Hematopoietic multipotent progenitor cell treated with erythropoietin and hydrocortisone succinate and interleukin-3 and kit ligand, for 15 days (in vitro differentiated cells): ENCODE measurements around the gene EPB41L2.
"Not testable (repeated sequence)": the region's sequence is repeated elsewhere in the genome, so short reads cannot be mapped to it uniquely, and the experiment has no call there.

ENCODE experiments used
- DNase-seq: peaks from one replicate; pipeline ENCODE4 v3.0.0-alpha.2; 2015; ENCODE audit warnings: low spot score

Gene EPB41L2

DNA sequence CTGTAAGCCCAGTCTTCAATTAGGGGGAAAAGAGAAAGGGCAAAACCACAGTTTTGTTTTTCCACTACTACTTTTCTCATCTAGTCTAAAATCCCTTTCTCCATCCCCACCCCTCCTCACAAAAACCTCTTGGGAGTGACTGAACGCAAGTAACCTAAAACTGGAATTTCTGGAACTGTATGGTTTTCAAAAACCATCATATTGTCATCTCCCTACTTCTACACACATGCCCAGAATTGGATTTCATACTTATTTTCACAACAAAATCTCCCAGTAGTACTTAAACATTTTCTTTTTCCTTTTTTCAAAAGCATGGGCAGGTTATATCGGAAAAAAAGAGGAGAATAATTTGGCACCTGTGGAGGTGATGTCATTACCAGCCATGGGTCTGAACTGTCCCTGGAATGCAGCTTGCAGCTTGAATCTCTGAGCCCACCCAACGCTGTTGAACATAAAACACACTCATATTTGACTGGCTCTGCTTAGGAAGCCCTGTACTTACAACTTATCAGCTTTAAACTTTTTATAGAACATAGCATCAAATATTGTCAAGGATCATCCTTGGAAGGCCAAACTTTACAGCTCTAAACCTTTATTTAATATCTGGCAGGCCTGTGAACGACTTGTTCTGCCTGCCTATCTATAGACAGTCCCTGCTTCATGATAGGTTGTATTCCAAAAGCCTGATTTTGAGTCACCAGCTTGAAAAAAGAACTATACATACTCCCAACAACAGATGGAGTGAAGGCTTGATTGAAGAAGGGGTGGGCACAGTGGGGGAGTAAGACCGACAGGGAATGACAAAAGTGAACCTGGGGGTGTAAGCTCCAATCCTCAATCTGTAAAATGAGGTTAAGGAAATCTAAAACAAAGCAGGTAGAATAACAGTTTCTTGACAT is 59.3 kb downstream of the EPB41L2 start:
- no peak for DNase-seq

DNA sequence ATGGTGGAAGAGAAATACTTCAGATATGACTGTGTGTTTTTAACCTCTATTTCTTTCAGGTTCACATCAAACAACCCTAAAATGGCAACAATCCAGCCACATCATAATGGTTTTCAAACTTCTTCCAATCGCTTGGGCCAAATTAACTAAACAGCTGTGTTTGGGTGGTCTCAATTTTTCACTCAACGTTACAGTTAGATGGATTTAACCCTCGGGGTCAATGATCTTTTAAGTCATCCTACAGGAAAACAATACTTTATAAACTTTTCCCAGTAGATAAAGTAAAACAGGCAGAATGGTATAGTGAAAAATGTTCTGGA is 60.4 kb downstream of the EPB41L2 start:
- DNase-seq, result no peak

DNA sequence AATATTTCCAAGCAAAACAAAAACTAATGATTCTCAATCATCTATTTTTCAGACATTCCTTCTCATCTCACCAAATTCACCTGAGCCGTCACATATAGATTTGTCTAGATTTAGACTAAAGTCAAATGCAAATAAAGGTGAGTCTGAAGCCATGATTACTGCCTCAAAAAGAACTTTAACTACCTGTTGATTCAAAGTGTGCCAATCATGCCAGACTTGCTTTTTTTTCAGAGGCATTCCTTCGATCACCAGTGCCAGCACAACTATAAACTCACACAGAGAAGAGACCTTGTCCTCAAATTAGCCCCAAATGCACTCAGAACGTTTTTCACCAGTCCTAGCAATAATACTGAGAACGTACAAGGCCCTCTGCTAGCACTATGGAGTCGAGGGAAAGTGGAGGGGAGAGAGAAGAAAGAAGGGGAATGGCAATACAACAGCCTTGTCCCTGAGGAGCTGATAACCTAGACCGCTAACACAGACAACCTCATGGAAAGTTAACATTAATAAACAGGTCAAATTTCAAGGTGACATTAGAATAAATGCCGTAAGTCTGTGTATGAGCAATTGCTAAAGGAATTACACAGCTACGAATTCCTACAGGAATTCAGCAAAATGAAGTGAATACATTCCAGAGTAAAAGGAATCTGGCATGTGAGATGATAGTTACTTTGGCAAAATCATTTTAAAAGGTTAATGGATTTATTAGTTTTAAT is 60.9 kb downstream of the EPB41L2 start:
- no peak for DNase-seq

DNA sequence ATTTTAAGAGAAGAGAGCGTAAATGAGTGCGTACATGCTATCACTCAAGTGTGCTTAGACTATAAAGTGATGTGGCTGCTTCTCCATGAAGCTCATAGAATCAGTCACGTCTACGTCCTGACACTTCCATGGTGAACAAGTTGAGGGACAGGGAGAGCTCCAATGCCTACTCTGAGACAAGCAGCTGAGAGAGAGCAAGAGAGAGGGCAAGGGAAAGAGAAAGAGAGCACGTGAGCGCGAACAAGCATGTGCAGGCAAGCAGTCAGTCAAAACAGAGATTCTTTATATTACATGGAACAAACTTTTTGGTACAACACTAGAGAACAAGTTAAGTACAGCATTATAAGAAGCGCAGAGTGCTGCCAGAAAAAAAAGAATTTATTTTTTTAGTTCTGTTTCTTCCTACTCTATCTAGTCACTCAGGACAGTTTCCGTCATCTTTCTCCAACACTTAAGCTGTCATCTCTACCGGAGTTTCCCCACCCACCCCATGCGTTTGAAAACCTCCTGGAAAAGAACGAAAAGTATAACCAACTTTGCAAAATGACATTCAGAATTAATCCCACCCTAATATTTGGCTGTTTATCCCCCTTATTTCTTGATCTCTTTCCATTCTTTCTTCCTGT is 61.8 kb downstream of the EPB41L2 start:
- no peak for DNase-seq

DNA sequence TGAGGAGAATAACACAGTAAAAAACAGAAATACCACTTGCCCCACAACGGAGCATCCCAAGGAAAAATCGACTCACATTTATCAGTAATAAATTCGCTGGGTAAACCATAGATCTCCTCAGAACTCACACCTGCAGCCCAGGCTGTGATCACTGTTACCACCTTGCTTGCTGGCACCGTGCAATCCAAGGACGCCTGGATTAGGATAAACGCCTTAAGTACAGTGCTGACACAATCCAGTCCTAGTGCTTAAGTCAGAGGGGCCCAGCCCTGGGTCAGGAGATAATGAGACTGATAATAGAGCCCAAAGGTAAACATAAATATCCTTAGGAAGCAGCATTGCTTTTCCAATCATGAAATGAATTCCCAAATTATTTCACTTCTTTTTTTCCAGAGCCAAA is 62.5 kb downstream of the EPB41L2 start:
- no peak for DNase-seq

DNA sequence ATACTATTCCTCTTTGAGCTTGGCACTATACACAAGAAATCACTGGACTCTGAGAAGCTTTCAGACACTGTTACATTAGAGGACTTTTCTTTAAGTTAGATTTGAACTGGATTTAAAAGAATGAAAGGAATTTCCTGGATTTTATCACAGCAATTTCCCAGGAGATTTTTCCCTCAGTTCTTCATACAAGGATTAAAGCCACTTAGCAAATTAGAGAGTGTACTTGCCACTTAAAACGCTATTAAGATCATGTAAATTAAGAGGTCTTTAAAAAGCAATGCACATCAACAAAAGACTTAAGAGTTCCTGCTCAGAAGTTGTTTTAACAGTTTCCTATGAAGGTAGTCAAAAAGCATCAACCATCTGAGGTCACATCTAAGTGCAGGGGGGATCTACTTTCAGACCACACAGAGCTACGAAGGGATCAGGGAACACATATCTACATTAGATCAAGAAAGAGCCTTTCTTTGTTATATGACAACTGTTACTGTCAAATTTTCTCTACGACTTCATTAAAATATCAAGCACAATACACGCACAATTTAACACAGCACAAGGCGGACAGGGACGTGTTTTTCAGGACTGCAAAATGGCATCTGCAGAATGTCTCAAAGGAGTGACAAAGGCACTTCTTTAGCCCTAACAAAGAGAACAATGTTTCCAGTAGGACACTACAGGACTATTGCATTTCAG is 65.8 kb downstream of the EPB41L2 start:
- DNase-seq, result no peak

DNA sequence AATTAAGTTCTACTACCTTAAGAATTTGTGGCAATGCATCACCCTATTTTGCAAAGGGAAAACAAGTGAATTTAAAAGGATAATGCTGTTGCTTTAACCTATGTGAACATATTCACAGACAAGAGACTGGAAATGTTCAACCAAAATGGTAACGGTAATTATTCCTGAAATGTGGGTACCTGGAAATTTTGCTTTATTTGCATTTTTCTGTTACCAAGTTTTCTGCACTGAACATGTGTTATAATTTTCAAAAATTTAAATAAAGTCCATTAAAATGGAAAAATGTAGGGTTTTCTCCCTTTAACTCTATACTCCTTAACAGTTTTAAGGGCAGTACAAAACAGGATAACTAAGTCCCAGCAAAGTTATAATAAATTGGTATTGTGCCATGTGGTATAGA is 66.4 kb downstream of the EPB41L2 start:
- DNase-seq, result no peak

DNA sequence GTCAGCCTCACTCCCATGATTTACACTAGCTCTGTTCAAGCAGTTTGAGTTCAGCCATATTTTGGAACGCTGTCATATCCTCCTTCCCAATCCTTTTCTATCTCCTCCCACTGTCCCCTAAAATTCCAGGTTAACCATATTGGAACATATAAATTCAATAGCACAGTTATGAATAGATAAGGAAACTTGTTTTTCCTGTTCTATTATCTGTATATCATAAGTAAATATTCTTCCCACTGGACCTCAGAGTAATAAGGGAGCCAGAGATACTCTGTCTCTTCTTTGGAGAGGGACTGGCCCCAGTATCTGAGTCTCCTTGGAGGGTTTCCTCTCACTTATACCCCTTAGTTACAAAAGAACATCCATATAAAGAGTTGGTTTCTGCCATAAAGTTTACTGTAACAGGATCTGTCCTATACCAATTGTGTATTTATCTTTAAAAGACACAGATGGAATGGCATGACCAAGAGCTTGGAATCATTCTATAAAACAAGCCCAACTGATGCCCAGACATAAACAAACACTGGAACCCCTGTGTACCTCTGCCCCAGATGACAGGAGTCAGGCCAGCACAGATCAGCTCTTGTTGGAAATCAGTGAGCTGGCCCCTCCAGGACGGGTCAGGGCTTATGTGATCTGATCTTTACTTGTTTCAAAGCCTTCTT is 67.1 kb downstream of the EPB41L2 start:
- no peak for DNase-seq

DNA sequence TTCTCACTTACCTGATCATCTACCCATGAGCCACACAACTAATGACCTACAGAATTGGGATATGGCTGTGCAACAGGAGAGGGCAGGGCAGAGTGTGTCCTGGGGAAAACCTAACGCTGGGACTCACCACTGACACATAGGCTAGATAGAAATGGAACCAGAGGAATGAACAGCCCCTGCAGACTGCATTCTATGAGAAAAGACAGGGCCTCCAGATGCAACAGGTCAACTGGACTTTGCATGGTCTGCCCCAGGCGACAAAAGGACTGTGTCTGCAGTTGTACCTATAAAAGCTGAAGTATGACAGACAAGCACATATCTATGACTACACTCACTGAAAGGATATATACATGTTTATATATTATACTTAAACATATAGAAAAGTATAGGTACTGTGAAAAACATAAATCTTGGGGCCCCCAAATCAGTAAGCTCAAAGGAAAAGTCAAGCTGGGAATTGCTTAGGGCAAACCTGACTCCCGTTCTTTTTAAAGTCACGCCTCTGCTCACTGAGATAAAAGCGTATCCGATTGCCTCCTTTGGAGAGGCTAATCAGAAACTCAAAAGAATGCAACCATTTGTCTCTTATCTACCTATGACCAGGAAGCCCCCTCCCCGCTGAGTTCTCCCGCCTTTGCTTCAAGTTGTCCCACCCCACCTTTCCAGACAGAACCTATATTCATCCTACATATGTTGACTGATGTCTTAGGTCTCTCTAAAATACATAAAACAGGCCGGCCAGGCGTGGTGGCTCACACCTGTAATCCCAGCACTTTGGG is 68.5 kb downstream of the EPB41L2 start:
- no peak for DNase-seq

DNA sequence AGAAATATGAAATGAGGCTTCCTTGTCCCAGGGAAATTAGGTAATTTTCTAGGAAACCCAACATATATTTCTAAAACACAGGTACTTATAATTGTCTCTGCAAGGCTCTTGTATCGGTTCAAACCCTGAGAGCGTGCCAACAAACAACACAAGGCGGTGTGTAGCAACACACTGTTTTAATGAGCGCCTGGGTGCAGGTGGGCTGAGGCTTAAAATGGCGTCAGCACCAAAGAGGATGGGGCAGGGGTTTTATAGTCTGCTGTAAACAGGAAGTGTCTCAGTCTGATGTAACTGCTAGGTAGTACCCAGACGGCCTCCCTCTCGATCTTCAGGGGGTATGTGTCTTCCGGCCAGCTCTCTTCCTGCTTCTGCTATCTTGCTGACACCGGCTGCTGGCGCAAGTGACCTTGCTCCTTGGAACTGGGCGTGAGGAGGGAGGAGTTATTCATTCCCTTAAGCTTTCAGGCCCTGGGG is 69.7 kb downstream of the EPB41L2 start:
- DNase-seq, result no peak

DNA sequence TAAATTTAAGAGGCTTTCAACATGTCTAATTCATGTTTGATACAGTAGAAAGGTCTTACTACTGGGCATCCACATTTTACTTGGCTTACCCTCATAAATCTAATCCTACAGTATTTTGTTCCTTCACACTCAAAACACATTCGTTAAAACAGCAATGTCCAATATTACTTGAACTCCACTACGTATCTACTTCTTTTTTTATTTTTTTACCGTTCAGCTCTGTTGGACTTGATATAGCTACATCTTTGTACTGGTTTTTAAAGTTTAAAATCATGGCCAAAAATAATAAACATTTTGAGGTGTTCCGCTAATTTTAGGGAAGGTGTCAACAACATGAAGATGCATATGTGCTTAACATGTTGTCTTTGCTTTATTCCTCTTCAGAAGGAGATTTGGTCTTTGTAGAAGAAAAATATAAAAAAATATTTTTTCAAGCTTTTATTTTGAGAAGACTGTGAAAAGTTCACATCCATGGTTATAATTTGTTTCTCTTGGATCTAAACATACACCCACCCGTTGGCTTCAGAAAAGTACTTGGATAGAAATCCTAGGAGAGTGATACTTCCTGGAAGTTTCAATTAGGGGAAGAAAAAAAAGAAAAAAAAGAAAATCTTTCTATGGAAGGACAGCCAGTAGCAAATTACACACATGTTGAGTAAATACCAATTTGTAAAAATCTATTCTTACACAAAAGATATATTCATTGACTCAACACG is 71.5 kb downstream of the EPB41L2 start:
- no peak for DNase-seq

DNA sequence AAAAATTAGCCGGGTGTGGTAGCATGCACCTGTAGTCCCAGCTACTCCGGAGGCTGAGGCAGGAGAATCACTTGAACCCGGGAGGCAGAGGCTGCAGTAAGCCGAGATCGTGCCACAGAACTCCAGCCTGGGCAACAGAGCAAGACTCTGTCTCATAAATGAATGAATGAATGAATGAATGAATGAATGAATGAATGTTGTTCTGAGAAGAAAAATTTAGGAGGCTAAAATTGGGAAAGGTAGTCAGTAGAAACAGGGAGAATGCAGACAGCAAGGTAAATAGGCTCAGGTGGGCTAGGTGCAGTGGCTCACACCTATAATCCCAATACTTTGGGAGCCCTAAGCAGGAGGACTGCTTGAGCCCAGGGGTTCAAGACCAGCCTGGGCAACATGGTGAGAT is 75.5 kb downstream of the EPB41L2 start:
- not testable (repeated sequence) for DNase-seq

DNA sequence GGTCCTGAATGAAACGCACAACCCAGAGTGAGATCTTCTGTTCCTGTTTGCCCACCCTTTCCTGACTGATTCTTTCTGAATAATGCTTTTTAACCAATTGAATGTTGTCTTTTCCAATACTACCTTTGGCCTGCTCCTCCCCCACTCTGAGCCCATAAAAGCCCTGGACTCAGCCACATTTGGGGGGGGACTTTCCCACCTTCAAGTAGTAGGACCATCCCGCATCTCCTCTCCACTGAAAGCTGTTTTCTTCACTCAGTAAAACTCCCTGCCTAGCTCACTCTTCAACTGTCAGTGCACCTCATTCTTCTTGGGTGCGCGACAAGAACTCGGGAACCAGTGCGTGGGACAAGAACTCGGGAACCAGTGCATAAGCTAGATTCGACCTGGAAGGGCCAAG is 77.9 kb downstream of the EPB41L2 start:
- DNase-seq, result no peak

DNA sequence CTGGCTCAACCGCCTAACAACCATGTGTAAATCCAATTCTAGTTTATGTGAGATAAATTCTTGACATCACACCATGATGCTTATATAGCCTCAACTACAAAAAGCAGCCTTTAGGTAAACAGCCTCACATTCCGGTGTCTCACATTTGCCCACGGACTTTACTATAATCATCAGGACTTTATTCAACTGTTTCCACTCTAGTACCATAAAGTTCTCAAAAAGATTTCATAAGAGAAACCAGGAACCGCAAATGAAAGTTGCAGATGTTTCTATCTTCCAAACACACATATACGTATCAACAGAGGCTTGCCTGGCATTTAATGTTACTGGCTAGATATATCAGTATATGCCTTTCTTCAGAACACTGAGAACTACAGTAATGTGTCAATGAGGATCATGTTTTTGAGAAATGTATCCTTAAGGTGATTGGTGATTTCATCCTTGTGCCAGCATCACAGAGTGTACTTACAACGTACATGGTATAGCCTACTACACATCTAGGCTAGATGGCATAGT is 80.0 kb downstream of the EPB41L2 start:
- no peak for DNase-seq

DNA sequence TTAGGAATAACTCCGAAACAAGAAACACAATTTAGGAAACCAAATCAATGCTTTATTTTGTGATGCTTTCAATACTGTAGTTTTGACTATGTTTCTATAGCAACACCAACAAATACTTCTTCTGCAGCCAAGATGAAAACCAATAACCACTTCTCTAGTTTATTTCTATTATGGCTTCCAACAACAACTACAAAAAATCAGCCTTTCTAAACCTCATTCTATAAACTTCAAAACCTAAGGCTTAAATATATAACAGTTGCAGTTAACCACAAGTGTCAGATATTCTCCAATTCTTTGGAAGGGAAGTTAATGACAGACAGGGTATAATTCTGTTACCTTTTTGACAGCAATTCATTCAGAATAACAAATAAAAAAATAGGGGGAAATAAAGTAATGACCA is 80.9 kb downstream of the EPB41L2 start:
- DNase-seq, result no peak

DNA sequence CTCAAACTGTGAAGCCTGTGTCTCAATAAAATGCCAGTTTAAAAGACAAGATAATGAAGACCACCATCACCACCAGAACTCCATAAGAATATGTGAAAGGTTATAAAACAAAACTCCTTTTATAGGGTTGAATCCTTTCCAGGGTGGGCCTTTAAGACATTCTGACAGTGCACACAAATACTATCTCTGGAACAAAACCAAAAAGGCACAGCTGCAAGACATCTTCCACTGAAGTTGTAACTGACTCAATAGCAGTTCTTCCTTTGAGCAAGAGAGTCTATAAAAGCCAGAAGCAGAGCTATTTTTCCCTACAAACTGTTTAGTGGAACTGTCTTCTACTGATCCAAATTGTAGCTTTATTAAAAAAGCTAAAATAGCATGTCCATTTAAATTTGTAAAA is 81.6 kb downstream of the EPB41L2 start:
- DNase-seq, result no peak

DNA sequence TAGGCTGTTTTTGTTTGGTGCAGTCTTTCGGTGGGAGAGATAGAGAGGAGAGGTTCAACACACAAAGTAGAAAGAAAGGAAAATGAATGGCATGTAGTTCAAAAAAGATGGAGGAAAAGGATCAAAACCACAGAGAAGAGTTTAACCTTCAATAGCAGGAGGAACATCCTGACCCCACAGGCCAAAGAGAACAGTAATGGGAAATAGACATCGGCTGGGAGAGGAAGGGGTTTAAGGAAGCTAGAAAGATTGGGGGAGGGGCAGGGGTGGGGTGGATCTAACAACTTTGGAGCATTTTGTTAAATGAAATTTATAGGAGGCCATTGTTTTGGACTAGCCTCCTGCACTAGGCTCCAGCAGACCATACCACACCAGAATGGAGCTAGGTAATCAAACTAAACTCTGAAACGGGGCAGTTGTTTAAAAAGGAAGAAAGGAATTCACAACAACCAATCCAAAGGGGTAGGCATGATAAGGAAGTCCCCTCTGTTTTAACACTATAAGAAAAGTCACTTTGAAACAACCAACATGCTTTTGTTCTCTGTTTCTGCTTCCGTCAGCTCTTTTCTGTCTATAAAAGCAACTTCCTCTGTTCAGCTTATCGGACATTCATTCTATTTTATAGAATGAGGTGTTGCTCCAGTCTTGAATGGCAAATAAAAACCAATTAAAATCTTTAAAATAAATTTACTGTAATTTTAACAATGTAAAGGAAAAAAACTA is 82.6 kb downstream of the EPB41L2 start:
- DNase-seq, result no peak

DNA sequence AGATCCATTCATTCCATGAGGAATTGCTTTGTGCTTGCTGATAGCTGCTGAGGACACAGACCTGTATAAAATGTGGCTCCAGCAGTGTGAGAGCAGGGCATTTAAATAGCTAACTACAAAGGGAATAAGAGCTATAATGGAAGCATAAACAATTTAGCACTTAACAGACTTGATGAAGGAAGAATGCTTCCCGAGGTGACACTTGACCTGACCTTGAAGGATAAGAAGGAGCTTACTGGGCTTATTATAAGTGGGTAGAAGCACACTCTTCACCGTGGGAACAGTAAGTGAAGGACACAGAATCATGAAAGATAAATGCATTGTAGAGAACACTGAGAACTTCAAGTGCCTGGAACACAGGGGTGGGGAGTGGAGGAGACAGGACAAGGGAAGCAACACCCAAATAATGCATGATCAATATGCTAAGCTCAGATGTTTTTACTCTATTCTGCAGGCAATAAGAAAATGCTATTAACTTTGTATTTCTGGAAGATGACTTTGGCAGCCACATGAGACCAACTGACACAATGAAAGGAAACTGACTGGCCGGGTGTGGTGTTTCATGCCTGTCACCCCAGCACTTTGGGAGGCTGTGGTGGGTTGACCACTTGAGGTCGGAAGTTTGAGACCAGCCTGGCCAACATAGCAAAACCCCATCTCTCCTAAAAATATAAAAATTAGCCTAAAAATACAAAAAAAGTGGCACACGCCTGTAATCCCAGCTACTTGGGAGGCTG is 84.2 kb downstream of the EPB41L2 start:
- no peak for DNase-seq

DNA sequence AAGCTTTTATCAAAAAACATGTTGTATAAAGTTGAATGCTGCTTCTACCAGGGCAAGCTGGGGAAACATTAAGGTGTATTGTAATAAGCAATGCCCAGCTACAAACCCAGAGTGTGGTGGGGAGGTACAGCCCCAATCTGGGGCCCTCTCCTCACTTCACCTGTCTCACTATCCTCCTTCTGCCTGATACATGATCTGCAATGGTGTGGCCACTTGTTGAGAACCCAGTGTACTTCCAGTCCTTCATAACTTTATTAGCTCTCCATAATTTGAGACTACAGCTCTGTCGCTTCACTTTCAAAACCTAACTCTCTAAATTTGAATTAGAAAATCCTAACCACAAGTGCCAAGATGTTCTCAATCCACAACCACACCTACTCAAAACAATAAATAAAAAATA is 84.9 kb downstream of the EPB41L2 start:
- no peak for DNase-seq
